ACHN (cell line): ENCODE results near the gene ATP9B.
"Not testable (repeated sequence)": the region's sequence is repeated elsewhere in the genome, so short reads cannot be mapped to it uniquely, and the experiment has no call there.

Experiments
- DNase-seq: peaks from one replicate; pipeline ENCODE4 v3.0.0-alpha.2; 2015
- in situ Hi-C: cut with HindIII; loops from 2 replicates; pipeline ENCODE4 v1.10.0; 2017; ENCODE audit warnings: low sequenced_read_pairs, low pct_ligation_motif_present, low pct_unique_long_range_greater_than_20kb

The ATP9B gene

DNA sequence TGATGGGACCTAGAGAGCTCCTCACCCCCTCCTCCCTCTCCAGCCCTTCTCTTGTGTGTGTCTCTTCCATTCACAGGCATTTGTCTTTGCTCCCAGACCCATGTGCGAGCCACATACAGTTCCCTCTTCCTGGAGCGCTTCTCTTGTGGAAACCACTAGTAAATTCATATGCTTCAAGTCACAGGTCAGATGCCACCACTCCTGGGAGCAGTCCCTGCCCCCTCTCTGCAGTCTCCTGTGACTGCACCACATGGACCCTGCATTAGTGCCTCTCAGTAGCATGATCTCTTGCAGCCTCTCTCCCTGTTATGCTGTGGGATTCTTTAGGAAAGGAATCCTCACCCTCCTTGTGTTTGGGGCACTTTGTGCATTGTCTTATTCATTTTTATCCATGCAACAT, 230.1 kb downstream of the ATP9B start:
- DNase-seq, result no peak
- in situ Hi-C loops, result no loop called here

DNA sequence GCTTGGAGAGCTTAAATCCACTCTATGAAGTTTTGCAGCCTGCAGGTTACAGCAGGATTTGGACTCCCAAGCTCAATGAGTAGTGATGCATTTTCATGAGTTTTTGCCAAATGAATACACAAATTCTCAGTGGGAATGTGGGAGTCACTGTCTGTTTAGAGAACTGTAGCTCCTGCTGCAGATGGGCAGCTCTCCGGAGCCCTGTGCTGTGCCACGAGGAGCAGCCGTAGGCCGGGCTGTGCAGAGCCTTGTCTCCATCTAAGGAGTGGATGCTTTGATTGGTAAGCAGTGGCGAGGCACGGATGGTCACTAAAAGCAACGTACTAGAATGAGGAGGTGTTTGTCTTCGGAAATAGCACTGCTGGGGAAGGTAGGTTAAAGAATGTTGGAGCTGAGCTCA, 230.5 kb downstream of the ATP9B start:
- no peak for DNase-seq
- in situ Hi-C loops, result no loop called here

DNA sequence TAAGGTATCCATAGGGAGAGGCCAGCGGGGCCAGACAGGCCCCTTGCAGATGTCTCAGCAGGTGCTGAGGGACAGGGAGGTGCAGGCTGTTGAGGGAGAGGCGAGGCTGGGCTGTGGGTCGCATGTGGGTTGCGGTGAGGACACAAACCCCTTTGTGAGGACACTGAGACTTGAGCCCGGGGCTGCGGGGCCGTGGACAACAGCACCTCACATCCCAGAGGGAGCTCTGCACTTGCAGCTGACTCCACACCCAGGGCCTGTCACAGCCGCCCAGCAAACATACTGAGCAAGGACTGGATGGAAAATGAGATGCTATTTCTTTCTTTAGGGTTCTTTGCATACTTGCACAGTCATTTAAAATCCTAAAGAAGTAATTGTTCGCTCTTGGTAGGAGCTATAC, 231.2 kb downstream of the ATP9B start:
- DNase-seq, result no peak
- in situ Hi-C loops, result no loop called here

DNA sequence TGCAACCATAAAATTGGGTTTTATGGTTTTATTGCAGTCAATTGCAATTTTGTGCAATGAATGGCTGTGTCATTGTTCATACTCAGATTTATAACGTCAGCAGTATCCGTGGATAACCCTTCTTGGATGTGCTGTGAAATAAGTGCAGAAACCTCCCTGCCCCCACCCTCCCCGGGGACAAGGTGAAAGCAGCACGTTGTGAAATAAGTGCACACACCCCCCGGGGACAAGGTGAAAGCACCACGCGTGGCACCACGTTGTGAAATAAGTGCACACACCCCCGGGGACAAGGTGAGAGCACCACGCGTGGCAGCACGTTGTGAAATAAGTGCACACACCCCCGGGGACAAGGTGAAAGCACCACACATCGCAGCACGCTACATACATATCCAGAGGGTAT, 232.9 kb downstream of the ATP9B start:
- in situ Hi-C loops, result no loop called here
- DNase-seq, result no peak

DNA sequence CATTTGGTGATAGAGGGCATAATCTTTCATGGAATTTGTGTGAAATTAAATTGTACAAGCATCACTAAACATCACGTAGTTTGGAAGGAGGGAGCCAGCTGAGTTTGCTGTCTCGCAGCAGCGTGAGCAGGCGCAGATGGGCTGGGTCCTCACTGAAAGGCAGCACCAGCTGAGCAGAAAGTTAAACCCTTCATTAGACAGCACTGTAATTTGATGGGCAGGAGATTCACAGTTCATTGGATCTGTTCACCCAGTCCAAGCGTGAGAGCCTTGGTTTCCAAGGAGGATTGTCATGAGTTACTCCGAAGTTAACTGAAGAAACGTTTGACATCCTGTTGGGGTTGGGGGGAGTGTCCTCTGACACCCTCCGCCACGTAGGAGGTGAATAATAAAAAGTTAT, 236.7 kb downstream of the ATP9B start:
- no peak for DNase-seq
- in situ Hi-C loops, result no loop called here

DNA sequence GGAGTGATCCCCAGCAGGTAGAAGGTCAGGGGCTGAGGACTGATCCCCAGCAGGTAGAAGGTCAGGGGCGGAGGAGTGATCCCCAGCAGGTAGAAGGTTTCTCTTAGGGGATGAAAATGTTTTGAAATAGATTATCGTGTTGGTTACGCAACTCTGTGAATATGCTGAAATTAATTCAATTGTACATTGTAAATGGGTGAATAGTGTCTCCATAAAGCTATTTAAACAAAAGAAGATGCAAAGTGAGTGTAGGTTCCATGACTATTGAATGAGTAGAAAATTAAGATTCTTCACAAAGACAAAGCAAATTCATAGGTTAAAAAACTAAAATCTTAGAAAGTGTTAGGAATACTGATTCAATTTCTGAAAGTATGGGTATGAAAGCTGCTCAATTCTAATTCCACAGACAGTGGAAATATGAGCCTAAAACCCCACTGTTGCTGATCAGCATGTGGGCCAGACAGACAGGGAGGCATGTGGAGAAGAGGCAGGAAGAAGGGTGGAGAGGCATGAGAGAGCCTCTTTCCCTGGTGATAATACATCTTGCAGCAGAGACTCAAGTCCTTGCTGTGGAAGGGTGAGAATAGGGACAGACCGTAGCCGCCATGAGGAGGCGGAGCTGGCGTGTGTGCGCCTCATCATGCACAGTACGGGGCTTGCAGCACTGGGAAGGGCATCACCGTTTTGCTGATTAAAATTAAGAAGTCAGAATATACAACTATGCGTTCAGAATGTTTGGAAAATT, 240.6 kb downstream of the ATP9B start:
- no peak for DNase-seq
- in situ Hi-C loops, result no loop called here

DNA sequence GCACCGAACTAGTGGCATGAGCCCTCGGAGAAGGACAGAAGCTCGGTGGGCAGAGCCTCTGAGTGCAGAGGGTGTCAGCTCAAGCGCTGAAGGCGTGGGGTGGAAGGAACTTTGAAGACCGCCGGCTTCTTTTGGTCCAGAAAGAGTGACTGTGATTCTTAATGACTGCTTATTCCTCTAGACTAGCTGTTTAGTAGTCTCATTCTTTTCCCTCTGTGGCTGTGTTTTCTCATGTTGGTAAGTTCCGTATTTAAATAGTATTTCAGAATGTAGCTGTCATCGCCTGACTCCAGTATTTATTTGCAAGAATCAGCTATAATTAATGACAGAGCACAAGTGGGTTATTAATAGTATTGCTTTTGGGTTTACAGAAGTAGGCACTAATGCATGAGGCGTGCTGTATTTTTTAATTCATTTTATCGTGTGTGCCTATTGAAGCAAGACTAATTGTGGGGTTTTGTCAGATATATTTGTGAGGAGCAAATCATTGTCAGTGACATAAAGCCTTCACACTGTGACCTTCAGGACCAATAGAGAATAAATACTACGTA, 245.7 kb downstream of the ATP9B start:
- in situ Hi-C loops, result no loop called here

DNA sequence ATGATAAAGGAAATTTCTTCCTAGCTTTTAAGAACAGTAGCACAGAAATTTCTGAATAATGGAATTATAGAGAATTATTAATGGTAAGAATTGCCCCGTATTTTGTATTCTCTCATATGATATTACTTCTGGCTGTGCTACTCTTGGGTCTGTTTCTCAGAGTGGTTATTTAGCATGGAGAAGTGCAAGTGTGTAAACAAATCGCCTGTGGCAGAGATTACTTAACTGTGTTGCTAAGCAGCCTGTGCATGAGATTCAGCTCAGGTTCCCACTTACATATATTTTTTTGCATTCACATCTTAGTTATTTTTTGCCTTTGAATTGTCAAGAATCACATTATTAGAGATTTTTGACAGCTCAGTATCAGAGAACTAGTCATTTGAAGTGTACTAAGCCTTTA, 246.4 kb downstream of the ATP9B start:
- in situ Hi-C loops, result no loop called here
- no peak for DNase-seq

More for the DNA sequence above, 245.7 kb downstream of the ATP9B start:
- DNase-seq, result no peak

DNA sequence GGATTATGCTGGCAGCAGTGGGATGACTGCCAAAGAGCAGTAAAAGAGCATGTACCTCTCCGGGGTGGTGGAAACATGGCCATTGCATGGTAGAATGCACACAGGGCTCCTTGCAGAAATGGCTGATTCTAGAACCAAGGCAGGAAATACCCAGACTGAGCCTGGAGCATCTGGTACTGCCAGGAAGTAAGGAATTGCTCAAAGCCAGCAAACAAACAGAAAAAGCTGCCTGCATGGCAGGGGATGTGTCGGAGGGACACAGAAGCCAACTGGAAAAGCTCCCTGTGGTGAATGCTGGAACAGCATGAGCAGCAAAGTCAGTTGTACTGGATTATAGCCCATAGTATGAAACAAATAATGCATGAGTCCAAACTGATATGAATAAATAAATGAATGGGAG, 248.5 kb downstream of the ATP9B start:
- in situ Hi-C loops, result no loop called here

DNA sequence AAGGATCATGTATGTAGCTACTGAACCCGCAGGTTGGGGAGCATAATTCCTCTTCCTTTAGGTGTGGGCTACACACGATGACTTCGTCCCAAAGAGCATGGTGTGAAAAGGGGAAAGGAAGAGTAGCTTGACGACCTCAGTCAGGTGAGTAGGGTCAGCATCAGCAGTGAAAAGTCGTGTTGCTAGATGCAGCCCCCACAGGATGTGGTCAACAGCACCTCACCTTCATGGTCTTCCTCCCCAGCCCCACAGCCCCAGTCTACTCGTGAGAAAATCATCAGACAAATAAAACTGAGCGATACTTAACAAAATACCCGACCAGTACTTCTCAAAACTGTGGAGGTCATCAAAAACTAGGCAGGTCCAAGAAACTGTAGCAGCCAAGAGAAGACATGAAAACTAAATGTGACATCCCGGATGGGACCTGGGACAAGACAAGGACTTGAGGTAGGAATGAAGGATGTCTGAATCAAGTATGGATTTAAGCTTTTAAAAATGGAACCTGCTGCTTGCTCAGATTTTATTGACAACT, 249.0 kb downstream of the ATP9B start:
- in situ Hi-C loops, result no loop called here

More for the DNA sequence above, 248.5 kb downstream of the ATP9B start:
- DNase-seq, result no peak

DNA sequence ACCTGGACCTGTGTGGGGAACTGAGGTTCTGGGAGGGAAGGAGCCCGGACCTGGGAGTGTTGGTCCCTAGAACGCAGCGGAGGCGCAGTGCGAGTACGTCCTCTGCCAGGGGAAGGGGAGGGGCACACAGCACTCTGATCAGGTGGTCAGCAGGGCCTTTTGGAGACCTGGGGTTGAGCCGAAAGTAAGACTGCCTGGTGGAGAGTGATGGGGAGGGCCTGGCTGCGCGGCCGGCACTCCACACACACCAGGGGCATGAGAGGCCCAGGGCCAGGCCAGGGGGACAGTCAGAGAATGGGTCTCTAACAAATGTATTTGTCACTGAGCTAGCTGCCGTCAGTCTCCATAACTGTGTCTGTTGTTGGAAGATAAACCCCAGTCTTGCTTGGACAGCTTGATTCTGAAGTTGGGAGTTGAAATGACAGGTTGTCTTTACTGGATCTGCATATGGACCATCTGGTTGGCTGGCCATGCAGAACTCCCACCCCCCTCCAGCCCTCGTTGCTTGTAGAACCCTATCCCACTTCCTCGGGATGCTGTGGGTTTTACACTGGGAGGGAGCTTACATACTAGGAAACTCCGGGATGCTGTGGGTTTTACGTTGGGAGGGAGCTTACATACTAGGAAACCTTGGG, 251.1 kb downstream of the ATP9B start:
- DNase-seq, result no peak
- in situ Hi-C loops, result no loop called here

More for the DNA sequence above, 249.0 kb downstream of the ATP9B start:
- no peak for DNase-seq

DNA sequence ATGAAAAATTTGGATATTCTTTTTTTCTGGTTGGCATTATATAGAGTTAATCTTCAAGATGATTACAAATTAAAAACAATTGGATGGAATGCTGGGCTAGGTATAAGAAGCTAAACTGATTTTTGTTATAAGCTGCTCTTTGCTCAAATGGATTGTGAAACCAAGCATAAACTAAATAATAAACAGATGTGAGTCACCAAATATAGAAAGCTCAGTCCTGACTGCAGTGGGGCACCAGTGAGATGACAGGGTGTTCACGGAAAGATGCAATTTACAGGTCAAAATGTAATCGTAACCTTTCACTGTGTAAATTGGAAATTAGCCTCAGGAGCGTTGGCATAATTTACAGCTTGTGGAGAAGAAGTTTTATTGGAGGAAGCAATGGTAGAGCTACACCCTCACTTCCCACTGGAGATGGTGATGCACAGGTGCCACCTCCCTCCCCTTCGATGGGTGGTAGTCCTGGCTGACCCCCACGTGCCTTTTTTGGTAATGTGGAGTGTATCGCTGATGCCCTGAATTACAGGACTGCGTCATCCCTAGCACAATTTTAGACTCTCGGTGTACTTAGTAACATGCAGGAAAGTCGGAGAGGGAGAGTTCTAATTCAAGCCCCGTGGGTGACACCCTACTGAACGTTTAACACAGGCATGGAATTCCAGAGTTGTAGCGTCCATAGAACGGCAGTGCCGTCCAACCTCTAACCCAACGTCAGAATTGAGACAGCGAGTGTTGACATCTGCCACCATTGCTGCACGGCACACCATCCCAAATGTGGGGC, 252.6 kb downstream of the ATP9B start:
- in situ Hi-C loops, result no loop called here
- no peak for DNase-seq

DNA sequence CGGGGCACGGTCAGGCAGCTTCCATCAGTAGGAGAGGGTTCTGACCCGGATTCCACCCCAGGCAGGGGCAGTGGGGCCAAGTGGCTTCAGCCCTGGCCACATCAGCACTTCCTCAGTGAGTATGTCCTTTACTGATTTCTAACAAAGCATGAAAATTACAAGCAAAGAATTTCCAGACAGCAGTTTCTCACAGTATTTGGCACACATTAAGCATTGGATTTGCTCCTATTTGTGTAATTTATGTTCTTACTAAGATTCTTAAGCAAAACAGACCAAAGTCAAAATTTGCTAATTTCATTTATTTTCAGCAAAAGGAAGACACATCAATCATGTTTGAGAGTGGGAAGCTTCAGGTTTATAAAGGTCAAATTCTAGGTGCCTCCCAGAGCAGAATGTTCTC, 253.2 kb downstream of the ATP9B start:
- DNase-seq, result no peak
- in situ Hi-C loops, result no loop called here

DNA sequence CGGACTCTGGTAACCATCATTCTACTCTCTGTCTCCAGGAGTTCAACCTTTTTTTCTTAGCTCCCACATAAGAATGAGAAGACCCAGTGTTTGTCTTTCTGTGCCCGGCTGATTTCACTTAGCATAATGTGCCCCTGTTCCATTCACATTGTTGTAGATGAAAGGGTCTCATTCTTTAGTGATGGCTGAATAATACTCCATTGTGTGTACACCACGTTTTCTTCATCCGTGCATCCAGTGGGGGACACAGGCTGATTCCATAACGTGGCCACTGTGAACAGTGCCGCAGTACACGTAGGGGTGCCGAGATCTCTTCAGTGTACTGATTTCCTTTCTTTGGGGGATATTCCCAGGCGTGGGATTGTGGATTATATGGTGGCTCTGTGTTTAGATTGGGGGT, 254.3 kb downstream of the ATP9B start:
- in situ Hi-C loops, result no loop called here
- DNase-seq, result no peak

DNA sequence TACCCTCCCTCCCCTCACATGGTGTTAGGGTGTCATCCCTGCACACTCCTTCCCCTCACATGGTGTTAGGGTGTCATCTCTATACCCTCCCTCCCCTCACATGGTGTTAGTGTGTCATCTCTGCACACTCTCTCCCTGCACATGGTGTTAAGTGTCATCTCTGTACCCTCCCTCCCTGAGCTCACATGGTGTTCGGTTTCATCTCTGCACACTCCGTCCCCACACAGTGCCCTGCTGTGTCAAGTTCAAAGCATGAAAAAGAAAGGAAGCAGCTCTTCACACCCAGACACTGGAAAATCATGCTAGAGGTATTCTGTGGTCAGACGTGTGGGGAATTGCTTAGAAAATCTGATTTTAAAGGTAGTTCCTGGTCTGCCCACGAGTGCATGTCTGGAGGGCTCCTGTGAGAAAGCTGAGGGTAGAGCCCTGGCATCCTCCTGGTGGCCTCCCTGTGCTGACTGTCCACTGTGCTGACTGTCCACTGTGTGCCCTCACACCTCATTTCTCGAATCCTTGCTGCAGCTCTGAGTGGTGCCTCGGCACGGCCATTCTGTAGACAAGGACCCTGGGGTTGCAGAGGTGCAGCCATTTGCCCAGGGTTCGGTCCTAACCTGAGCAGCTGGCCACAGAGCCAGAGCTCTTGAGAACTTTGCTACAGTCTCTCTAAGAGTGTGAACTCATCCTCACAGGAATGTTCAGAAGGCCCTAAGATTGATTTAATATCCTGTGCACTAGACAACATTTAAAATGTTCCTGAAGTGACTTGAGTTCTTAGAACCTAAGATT, 257.4 kb downstream of the ATP9B start:
- in situ Hi-C loops, result no loop called here
- no peak for DNase-seq

DNA sequence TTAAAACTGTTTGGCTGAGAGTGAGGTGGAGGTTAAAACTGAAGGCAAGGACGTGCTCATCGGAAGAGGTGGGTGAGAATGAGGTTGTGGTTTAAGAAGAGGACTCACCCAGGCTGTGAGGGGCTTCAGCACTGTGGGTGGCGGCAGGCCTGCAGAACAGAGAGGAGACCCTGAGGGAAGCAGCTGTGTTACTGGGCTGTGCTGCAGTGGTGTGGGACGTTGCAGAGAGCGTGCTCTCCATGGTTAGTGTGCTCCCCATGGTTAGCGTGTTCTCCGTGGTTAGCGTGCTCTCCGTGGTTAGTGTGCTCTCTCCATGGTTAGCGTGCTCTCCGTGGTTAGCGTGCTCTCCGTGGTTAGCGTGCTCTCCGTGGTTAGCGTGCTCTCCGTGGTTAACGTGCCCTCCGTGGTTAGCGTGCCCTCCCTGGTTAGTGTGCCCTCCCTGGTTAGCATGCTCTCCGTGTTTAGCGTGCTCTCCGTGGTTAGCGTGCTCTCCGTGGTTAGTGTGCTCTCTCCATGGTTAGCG, 258.1 kb downstream of the ATP9B start:
- in situ Hi-C loops, result no loop called here
- DNase-seq, result no peak

DNA sequence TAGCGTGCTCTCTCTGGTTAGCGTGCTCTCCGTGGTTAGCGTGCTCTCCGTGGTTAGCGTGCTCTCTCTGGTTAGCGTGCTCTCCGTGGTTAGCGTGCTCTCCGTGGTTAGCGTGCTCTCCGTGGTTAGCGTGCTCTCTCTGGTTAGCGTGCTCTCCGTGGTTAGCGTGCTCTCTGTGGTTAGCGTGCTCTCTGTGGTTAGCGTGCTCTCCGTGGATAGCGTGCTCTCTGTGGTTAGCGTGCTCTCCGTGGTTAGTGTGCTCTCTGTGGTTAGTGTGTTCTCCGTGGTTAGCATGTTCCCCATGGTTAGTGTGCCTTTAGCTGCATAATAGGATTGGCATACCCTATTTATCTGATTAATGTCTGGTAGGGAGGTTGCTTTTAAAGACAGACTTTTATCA, 258.7 kb downstream of the ATP9B start:
- DNase-seq, in situ Hi-C loops: not testable (repeated sequence)

DNA sequence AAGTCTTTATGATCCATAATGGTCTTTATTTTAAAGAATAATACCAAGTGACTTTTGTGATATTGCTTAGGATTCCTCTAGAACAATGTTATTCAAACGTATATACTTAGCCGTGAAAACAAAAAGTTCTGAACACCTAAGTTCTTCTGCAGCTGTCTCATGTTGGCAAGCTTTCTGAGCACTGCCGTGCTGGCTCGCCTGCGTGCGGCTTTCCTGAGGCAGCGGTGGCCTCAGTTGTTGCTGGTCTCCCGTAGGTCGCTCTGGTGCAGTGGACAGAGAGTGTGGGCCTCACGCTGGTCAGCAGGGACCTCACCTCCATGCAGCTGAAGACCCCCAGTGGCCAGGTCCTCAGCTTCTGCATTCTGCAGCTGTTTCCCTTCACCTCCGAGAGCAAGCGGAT, 259.7 kb downstream of the ATP9B start:
- in situ Hi-C loops, result no loop called here

More for the DNA sequence above, 259.7 kb downstream of the ATP9B start:
- no peak for DNase-seq
